Activated naive CD8-positive, alpha-beta T cell treated with anti-CD3 and anti-CD28 coated beads, Interleukin-2, amount 50 U/mL, for 16 hours (primary cell): ENCODE measurements around the gene CRACR2B.

ENCODE experiments used
- DNase-seq: peaks from one replicate; pipeline ENCODE4 v3.0.0-alpha.2; 2020; ENCODE audit warnings: low read depth, low spot score

CRACR2B gene

DNA sequence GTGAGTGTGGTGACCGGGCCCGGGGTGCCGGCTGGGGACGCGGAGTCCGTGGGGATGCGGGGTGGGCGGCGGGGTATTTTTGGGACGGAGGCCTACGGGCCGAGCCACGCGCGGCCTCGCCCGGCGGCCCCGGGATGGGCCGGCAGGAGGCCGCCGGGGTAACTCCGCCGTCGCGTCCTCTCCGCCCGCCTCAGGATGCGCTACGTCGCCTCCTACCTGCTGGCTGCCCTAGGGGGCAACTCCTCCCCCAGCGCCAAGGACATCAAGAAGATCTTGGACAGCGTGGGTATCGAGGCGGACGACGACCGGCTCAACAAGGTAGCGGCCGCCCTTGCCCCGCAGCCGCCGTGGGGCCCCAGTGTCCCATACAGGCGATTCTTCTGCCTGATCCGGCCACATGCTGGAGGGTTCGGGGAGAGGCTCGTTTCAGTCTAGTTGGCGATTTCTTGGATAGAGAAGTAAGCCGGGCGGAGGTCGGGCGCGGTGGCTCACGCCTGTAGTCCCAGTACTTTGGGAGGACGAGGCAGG lies 17.6 kb upstream of the CRACR2B start:
- DNase-seq: no peak

DNA sequence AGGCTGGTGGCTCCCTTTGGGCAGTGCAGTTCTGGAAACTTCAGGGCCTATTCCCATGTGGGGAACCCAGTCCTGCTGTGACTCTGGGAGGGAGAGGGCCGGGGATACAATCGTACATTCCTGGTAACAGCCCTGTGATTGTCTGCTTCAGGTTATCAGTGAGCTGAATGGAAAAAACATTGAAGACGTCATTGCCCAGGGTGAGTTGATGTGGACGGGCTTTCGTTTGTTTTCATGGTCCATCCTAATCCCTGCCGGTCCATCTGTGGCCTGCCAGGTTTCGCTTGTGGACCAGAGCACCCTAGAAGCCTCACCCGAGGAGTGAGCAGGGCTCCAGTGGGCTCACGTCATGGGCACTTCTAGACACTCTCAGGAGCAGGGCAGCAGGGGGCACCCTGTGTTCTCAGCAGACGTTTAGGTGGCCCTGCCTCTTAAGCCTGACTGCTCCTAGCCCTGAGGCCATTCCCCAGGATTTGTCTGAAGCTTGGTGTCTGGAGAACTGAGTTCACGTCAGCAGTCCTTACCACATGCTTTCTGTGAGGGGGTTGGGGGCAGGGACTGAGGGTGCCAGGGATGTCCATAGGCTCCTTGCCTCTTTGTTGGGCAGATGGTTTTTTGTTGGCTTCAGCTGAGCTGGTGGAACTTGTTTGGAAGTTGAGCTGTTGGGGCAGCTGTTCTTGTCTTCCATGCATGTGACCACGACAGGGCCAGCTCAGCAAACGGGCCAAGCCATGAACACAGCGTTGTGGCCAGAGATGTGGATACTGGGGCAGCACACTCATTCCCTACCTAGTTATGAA lies 16.1 kb upstream of the CRACR2B start:
- DNase-seq: no peak

DNA sequence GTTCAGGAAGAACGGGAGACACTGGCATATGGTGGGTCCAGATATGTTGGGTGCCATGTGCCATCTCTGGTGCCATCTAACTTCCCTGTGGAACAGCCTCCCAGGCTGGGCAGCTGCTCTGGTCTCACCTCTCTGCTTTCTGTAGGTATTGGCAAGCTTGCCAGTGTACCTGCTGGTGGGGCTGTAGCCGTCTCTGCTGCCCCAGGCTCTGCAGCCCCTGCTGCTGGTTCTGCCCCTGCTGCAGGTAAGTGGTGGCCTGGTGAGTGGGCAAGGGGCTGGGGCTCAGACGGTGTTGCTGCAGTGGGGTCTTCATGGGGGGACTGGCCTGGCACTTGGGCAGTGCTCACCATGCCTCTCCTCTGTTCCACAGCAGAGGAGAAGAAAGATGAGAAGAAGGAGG lies 15.3 kb upstream of the CRACR2B start:
- no peak for DNase-seq

DNA sequence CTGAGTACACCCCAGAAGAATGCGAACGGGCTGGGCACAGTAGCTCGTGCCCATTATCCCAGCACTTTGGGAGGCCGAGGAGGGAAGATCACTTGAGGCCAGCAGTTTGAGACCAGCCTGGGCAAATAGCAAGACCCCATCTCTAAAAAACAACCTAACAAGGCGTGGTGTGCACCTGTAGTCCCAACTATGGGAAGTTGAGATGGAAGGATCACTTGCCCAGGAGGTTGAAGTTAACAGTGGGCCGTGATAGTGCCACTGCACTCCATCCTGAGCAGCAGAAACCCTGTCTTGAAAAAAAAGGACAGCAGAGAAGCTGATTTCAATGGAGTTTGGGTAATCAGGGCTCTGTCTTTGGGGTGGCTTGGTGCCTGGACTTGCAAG lies 14.7 kb upstream of the CRACR2B start:
- no peak for DNase-seq

DNA sequence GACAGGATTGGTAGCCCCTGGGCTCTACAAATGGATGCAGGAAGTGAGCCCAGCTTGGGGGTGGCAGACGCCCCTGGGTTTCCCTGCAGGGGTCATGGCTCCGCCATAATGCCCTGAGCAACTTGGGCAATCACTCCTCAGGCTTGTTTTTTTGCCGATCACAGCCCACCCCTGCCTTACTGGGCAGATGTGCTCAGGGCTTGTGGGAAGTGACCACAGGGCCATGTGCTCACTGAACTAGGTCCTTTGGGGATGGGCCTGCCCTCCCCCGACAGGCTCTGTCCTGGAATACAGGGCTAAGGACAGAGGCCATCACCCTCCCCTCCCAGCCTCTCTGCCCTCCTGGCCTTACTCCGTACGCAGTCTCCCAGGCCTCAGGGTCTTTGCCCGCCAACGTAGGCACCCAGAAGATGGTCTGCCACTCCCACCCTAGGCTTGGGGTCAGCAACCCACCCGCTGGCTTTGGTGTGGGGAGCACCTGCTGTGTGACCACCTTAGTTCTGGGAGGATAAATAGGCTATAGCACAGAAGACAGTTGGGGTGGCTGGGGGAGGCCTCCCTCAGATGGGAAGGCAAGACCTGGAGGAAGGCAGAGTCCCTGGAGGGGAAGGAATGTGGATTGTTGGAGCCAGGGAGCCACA lies 14.1 kb upstream of the CRACR2B start:
- no peak for DNase-seq

DNA sequence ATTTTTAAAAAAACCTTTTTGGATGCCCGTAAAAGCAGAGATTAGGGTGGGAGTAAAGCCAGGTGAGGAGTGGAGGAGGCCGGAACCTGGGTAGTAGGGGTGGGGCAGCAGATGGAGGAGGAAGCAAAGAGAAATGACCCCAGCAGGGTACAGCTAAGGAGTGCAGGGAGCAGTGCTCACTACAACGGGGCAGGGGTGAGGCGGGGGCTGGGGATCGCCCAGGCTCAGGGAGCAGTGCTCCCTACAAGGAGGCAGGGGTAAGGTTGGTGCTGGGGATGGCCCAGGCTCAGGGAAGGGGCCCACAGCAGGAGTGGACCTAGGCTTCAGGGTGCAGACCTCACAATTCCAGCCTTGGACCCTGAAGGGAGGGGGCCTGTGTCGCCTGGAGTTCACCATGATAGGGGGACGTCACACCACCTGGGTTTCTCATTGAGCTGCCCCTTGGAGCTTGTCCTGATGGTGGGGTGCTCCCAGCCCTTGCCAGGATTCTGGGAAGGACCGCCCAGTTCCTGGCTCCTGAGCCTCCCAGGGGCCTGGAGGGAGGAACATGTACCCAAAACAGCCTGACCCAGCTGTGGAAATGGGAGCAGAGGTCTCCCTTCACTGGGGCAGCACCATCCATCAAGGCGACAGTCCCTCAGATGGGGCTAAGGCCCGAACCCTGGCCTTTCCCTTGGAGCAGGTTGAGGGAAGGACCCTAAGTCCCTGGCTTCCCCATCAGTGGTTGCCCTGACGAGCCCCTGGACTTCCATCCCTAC lies 11.9 kb upstream of the CRACR2B start:
- DNase-seq: no peak

DNA sequence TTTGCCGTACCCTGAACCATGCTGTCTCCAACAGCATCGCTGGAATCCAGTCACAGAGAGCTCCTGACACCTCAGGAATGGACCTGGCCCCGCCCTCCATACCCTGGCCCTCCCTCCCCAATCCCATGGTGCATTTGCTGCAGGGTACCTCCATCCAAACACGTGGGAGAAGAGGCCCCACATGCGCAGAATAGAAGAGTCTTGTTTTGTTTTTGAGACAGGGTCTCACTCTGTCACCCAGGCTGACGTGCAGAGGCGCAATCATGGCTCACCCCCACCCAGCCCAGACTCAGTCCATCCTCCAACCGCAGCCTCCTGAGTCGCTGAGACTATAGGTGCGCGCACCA lies 11.3 kb upstream of the CRACR2B start:
- DNase-seq: no peak

DNA sequence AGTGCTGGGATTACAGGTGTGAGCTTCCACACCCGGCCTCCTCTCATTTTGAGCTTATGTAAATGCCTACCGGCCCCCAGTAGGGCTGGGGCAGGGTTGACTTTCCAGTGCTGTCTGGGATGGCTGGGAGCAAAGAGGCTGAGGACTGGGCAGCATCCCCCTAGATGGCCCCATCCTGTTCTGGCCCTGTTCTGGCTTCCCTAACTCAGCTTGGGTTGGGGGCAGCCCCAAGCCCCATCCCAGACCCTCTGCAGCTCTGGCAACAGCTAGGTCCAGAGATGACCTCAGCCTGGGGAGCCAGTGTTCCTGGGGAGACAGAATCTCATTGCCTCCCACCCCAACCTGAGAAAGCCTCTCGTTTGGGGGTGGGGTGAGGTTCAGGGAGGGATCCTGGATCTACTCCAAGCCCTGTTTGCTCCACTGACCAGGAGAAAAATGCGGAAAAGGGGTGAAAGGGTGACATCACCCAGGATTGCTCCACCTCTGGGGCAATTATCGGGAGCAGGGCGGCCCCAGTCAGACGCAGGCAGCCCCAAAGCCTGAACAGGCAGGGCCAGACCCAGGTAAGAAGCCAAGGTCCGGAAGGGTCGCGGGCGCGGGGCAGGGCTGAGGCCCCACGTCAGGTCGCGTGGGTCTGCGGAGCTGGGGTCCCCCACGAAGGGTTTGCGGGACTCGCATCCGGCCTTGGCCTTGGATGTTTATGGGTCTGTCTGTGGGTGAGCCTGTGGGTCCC lies 9.2 kb upstream of the CRACR2B start, which contains the start of gene PNPLA2:
Gene PNPLA2, plus strand, starts transcription at position 519 of the 733 bp plus-strand sequence. CDS start 805 bp downstream, outside the sequence.
- DNase-seq: no peak

DNA sequence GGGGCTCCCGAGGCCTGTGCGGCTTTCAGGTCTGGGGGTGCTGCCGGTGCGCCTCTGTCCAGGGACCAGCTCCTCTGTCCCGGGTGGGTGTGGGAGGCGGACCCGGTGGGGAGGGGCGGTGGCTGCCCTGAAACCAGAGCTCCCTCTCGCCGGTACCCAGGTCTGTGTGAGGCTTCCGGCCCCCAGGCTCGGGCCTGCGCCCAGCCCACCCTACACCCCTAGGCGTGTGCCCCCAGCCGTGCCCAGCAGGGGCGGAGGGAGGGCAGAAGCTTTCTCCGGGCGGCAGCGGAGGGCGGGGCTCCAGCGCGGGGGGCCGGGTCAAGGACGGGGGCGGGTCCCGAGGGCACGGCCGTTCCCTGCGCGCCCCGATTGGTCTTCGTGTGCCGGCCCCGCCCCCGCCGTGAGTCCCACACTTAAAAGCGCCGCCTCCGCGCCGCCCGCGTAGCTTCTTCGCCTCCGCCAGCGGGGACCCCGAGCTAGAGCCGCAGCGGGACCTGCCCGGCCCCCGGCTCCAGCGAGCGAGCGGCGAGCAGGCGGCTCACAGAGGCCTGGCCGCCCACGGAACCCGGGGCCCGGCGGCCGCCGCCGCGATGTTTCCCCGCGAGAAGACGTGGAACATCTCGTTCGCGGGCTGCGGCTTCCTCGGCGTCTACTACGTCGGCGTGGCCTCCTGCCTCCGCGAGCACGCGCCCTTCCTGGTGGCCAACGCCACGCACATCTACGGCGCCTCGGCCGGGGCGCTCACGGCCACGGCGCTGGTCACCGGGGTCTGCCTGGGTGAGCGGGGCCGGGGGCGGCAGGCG lies 8.4 kb upstream of the CRACR2B start:
- DNase-seq: peak; percentile 82

DNA sequence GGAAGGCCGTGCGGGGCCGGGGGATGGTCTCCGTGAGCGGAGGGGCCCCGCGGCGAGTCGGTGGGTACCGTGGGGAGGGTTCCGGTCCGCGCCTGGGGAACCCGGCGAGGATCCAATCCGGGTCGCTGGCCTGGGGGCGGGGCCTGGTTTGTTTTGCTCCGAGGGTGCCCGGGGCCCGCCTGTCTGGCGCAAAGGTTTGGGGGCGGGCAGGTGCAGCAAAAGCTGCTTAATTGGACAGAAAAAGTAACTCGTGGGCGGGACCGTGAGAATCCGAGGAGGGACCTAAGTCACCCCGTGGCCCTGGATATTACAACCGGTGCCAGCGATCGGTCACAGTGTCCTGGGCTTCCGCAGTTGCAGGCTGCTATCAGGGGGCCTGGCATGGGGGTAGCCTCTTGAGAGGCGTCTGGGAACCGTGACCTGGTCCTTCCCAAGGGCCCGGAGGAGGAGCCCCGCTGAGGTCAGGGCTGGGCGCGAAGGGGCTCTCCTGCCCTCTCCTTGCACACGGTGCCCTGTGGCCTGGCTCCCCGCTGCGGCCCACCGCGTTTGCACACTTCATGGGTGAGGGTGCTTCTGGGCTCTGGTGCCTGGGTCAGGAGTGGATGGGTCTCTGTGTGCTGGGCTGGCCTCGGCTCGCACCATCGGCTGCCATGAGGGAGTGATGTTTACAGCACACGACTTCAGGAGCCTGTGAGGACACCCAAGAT lies 7.6 kb upstream of the CRACR2B start:
- DNase-seq: peak; percentile 85

DNA sequence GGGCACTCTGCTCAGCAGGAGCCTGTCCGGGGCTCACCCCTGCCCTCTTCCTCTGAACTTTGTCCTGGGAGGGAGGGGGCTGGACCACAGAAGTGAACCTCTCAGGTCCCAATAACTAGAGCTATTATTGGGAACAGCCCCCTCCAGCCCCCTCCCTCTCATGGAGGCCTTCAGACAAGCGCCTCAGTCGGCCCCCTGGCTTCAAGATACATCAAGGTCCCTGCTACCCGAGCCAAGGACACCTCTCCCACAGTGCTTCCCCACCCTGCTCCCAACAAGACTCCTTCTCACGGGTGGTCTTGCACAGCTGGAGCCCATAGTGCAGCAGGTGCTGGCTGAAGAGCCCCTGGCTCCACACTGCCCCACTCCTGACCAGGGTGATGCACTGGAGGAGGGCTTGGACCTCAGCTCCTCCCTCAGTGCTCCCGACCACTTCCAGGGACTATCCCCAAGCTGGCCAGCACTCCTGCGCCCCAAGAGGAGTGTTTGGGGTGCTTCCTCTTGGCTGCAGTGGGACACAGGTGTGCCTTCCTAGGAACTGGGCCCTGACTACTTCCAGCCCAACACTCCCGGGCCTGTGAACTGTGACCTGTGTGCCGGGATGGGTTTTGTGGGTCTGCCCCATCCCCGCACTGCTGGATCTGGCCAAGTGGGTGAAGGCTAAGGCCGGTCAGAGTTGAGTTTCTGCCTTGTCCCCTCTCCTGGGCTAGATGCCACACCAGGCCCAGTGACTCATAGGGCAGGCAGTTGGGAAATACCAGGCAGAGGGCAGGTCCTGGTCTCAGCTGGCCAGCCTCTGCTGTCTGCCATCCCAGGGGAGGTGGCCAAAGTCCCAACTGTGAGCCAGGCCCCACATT lies 6.8 kb upstream of the CRACR2B start:
- no peak for DNase-seq

DNA sequence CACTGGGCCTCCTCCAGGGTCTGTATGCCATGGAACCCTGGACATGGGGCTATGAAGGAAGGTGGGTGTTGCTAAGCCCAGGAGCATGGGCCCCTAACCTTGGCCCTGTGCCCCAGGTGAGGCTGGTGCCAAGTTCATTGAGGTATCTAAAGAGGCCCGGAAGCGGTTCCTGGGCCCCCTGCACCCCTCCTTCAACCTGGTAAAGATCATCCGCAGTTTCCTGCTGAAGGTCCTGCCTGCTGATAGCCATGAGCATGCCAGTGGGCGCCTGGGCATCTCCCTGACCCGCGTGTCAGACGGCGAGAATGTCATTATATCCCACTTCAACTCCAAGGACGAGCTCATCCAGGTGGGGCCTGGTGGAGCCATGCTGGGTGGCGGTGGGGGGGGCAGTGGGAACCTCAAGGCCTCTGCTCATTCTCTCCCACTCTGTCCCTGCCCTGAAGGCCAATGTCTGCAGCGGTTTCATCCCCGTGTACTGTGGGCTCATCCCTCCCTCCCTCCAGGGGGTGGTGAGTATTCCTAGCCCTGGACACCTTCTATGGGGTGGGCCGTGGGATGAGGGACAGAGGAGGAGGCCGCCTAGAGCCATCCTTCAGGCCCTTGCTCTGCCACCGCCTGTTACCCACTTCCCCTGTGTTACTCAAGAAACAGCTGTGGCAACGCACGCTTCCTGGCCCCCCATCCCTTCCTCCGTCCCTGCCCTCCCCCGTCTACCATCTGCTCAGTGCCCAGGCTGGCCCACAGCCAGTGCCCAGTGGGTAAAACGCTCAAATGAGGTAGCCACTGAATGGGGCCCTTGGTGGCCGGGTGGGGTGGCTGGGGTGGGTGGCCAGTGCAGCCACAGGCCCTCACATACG lies 6.0 kb upstream of the CRACR2B start:
- no peak for DNase-seq

DNA sequence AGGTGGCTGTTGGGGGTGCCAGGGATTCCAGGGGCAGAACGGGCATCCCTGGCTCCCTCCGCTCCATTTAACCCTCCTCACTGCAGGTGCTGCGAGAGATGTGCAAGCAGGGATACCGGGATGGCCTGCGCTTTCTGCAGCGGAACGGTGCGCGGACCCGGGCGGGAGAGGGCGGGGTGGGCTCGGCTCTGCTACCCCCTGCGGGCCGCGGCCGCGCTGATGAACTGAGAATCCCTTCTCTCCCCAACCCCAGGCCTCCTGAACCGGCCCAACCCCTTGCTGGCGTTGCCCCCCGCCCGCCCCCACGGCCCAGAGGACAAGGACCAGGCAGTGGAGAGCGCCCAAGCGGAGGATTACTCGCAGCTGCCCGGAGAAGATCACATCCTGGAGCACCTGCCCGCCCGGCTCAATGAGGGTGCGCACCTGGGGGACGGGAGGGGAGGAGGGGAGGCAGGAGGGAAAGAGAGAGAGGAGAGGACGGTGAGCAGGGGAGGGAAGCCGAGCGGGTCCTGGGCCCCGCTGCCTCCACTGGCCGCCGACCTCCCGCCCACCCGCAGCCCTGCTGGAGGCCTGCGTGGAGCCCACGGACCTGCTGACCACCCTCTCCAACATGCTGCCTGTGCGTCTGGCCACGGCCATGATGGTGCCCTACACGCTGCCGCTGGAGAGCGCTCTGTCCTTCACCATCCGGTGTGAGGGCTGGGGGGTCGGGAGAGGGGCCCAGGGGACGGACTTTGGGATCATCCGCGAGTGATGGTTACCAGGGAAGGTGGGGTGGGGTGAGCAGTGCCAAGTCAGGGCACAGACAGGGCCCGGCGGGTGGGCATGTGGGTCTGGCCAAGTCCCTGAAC lies 4.1 kb upstream of the CRACR2B start:
- no peak for DNase-seq

DNA sequence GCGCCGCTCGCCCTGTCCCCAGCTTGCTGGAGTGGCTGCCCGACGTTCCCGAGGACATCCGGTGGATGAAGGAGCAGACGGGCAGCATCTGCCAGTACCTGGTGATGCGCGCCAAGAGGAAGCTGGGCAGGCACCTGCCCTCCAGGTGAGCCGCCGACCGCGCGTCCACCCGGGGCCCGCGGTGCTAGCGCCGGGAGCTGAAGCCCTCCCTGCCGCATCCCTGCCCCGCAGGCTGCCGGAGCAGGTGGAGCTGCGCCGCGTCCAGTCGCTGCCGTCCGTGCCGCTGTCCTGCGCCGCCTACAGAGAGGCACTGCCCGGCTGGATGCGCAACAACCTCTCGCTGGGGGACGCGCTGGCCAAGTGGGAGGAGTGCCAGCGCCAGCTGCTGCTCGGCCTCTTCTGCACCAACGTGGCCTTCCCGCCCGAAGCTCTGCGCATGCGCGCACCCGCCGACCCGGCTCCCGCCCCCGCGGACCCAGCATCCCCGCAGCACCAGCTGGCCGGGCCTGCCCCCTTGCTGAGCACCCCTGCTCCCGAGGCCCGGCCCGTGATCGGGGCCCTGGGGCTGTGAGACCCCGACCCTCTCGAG lies 3.3 kb upstream of the CRACR2B start:
- no peak for DNase-seq

DNA sequence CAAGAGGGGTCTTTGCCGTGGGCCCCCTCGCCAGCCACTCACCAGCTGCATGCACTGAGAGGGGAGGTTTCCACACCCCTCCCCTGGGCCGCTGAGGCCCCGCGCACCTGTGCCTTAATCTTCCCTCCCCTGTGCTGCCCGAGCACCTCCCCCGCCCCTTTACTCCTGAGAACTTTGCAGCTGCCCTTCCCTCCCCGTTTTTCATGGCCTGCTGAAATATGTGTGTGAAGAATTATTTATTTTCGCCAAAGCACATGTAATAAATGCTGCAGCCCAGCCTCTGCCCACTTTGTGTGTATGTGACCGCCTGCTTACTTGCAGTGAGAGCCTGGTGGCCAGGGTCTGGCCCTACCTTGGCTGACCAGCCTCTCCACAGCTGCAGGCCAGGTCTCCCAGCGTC lies 2.8 kb upstream of the CRACR2B start:
- no peak for DNase-seq

DNA sequence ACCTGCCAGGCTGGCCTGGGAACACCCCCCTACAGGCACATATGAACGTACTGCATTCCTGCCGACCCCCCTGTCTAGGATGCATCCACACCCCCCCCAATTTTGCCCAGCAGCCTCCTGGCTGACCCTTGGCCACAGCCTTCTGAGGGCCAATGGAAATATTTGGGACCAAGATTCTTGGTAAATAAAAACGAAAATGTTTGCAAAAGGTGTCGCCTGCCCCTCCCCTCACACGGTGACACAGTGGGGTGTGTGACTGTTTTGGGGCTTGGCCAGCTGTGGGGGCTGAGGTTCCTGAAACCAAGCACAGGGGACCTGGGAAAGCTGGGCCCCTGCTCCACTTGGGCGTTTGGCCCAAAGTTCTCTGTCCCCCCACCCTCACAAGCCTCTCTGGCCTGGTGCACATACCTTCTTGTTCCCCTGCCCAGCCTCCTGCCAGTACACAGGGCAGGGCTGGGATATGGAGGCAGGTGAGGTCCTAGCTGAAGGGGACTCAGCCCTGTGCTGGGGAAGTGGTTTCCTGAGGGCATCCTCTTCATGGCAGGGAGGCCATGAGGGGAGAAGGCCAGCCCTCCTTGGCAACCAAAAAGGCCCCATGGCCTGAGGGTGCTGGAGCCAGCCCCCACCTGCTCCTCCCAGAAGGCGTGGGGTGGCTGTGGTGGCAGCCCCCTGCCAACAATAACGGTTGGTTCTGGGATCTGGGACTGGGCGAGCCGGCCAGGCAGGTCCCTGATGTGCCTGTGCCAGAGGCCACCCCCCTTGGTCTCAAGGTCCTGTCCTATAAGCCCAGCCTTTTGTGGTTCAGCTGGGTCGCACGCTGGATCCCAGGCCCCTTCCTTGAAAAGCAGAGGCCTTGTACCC lies 2.1 kb upstream of the CRACR2B start:
- DNase-seq: no peak
